Stimulated activated CD4-positive, alpha-beta T cell treated with anti-CD3 and anti-CD28 coated beads, Interleukin-2, amount 100 ng/mL, for 48 hours (primary cell): ENCODE results near the gene AP5Z1.

Experiments used
- DNase-seq, 2 donors: peaks; one replicate each; pipeline ENCODE4 v3.0.0-alpha.2; 2020

Gene AP5Z1, protein sequence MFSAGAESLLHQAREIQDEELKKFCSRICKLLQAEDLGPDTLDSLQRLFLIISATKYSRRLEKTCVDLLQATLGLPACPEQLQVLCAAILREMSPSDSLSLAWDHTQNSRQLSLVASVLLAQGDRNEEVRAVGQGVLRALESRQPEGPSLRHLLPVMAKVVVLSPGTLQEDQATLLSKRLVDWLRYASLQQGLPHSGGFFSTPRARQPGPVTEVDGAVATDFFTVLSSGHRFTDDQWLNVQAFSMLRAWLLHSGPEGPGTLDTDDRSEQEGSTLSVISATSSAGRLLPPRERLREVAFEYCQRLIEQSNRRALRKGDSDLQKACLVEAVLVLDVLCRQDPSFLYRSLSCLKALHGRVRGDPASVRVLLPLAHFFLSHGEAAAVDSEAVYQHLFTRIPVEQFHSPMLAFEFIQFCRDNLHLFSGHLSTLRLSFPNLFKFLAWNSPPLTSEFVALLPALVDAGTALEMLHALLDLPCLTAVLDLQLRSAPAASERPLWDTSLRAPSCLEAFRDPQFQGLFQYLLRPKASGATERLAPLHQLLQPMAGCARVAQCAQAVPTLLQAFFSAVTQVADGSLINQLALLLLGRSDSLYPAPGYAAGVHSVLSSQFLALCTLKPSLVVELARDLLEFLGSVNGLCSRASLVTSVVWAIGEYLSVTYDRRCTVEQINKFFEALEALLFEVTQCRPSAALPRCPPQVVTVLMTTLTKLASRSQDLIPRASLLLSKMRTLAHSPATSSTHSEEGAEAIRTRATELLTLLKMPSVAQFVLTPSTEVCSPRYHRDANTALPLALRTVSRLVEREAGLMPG

DNA sequence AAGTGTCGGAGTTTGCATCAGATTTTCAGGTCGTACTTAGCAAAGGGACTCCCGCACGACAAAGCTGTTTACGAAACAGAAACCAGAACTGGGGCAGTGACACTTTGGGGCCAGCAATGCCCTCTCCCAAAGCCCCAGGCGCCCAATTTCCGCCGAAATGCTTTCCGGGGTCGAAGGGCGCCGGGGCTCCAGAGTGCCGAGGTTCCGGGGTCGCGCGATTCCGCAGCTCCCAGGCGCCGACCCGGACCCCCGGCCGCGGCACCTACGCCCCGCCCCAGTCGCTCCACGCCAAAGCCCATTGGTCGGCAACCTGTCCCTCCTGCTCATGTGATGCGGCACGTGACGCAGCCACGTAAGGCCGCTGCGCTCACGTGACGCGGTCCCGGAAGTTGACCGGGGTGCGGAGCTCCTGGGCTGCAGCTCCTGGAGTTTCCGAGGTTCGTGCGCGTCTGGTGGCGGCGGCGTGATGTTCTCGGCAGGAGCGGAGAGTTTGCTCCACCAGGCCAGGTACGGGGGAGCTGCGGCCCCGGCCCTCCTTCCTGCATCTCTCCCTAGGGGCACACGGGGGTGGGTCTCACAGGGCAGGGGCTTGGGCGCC lies at the start of gene AP5Z1:
Gene AP5Z1, plus strand, starts transcription at position 374 of the 598 bp plus-strand sequence. Its CDS starts 93 bp downstream, at position 467.
- DNase-seq: peak; percentile 88 to 89

DNA sequence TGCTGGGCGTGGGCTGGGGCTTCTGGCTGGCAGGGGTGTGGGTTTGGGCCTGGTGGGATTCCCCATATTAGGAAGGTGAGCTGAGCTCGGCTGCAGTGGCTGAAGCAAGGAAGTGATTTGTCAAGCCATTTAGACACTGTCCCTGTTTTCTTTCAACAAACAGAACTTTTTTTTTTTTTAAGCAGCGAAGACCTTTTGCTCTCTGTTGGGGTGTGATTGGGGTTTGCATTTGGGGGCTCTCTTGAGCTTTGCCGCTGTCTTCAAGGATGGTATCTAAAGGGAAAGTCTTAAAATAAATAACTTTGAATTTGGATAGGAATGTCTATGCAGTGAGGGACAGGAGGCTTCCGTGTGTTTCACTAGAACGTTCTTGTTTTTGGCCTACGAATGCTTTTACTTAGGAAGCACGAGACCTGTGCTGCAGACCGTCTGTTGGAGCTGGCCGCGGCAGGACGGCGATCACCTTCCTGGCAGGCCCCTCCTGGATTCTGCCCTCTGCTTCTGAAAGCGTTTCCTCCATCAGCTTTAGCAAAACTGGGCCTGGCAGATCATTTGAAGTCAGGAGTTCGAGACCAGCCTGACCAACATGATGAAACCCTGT lies 49.5 kb upstream of the AP5Z1 start:
- no peak for DNase-seq

DNA sequence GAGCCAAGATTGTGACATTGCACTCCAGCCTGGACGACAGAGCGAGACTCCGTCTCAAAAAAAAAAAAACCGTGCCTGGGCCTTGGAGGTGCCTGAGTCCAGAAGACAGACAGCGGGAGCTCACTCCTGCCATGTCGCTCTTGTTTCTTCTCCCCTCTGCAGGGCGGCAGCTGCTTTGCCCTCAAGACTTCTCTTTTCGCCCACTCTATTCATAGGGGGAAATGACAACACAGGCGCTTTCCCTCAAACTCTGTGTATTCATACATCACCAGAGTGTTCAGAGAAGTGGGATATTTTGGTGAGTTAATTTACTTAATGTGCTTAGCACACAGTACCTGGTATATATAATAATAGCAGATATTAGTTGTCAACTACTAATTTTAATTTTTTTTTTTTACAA lies 48.9 kb upstream of the AP5Z1 start:
- DNase-seq: no peak

DNA sequence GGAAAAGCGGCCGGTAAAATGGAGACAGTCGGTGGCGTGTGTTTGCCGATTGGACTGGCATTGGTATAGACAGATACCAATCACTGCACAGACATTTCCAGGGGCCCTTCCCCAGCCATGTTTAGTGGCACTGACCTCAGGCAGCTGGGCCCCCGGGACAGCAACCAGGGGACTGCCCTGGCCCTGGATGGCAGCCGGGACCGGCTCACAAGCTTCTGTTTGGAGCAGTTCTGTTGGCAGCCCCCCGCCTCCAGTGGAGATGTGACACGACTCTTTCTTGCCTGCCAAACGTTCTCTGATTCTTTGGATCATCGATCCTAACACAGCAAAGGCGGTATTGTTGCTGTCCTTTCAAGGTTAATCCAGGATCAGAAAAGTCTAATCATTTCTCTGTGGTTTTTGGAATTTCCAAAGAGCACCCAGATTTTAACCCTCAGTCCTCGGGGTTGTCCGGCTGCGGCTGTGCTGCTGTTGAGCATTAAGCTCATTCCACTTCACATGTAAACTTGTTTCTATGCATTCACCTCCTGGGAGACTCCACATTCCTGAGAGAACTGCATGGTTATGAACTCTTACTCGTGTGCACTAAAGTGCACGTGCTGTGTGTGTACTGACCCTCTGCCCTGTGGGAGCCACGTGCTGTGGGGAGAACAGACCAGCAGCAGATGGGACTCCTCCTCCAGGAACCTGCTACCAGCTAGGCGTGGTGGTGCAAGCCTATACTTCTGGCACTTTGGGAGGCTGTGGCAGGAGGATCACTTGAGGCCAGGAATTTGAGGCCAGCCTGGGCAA lies 47.3 kb upstream of the AP5Z1 start:
- DNase-seq: no peak

DNA sequence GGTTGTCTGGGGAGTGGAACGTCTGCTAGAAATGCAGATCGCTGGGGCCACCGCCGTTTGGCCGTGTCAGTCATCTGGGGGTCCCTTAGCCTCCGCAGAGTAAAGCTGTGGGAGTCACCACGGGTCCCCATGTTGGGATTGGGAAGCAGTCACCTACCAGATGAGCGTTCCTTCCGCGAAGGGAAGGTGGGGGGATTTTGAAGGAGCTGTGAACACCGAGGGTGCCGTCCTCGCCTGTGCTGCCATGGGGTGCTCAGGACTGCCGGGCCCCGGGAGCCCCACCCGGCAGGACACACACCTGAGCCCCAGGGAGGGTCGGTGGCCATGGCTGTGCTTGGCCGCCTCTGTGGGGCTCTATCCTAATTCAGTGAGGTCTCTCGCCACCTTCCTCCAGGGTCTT lies 46.2 kb upstream of the AP5Z1 start:
- no peak for DNase-seq

DNA sequence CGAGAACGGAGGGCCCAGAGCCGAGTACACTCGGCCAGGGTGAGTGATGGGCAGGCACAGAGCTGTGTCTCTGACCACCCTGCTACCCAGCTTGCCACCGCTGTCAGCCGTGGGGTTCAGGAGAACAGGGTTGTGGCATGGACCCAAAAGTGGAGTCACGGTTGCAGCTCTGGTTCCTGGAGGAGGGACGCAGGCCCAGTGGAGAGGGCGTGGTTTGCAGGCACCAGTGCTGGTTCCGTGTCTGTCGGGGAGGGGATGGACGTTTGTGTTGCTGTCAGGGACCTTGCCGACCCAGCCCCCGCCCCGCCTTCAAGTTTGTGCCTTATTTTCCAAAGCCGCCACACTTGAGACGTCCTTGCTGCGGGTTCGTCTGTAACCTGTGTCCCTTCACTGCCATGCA lies 45.1 kb upstream of the AP5Z1 start:
- DNase-seq: no peak

DNA sequence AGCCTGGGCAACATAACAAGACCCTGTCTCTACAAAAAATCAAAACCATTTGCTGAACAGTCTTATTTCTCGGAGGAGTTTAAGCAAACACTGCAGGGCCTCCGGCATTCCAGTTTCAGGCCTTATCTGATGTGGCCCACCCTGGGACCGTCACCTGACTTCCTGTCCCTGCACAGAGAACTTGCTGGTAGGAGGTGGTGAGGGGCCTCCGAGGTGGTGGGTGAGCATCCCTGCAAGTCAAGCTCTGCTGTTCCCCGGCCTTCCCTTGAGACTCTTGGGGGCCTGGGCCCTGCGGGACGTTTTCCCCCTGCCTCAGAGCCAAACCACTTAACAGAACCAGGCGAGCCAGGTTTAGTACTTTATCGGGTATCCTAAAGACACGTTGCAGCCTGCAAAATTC lies 44.5 kb upstream of the AP5Z1 start:
- DNase-seq: no peak

DNA sequence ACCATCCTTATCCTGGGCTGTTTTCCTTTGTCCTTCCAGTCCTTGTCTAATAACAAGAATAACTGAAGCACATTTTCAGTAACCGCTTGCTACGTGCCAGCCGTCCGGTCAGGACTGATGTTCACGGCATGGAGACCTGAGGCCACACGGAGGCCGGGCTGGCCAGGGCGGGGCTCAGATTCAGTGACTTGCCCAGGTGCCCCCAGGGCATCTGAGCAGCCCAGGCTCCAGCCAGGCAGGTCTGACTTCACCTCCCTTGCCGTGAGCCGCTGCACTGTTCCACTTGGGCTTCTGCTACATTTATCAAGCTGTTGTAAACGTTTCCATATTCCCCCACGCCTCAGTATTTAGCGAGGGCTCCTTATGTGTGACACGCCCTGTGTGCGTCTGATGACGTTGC lies 43.6 kb upstream of the AP5Z1 start:
- no peak for DNase-seq

DNA sequence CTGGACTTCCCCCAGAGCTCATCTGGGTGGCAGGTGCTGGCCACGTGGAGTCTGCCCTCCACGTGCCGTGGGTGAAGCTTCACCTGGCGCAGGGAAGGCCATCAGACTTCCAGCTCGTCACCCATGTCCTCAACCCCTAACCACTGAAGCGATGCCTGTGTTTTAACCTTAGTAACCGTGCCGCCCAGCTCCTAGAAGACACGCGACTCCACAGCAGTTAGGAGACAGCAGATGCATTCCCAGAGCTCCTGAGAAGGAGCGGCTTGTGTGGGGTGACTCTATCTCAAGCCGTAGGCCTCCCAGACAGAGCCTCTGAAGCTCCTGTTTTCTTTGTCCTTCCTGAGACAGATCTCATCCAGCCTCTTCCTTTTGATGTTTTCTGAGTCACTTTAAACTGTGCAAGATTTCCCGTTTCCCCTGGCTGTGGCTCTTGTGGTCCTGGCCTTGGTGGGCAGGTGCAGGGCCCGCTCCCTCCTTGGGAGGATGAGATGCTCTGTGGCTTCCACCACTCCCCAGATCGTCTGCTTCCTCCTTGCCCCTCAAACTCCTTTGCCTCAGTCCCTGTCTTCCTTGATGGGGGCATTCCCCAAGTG lies 41.4 kb upstream of the AP5Z1 start:
- DNase-seq: no peak

DNA sequence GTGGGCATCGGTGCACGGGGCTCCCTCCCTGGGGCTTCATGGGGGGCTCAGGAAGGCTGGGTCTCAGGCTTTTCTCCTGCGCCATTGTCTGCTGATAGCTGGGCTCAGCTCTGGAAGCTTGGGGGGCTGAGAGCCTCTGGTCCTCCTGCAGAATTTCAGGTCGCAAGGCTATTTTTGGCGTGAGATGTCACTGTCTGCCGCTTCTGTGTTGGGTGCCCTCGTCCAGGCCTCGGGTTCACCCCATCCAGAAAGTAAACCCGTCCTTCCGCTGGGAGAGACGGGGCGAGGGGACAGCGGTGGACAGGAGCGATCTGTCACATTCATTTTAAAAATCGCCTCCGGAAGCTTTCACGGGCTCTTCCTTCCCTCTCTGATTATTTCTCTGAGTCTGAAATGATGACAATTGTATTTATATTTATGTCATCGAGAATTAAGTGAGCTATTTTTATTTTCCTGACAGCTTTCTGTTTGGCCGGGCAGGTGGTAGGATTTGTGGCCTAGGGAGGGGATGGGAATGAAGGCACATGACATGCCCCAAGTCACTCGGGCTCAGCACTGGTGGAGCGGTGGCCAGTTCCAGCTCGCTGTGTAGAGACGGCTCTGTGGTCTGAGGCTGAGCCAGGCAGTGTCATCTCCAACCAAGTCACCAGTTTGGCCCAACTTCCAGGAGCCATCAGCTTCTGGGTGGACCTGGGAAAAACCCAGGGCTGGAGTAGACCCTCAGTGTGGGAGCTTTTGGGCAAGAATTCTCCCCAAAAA lies 40.7 kb upstream of the AP5Z1 start:
- DNase-seq: no peak

DNA sequence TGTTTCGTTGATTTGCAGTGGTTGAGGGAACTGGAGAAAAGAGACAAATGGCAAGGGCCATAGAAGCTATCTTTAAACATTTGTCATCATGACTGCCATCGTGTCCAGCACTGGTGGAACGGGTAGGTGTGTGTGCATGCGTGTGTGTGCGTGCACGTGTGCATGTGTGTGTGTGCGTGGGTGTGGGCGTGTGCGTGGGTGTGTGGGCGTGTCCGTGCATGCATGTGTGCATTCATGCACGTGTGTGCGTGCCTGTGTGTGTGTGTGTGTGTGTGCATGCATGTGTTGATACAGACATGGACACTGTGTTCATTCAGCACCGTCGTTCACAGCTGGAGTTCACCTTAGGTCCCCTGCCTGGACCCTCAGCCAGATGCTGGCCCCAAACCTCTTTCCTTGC lies 38.1 kb upstream of the AP5Z1 start:
- no peak for DNase-seq

DNA sequence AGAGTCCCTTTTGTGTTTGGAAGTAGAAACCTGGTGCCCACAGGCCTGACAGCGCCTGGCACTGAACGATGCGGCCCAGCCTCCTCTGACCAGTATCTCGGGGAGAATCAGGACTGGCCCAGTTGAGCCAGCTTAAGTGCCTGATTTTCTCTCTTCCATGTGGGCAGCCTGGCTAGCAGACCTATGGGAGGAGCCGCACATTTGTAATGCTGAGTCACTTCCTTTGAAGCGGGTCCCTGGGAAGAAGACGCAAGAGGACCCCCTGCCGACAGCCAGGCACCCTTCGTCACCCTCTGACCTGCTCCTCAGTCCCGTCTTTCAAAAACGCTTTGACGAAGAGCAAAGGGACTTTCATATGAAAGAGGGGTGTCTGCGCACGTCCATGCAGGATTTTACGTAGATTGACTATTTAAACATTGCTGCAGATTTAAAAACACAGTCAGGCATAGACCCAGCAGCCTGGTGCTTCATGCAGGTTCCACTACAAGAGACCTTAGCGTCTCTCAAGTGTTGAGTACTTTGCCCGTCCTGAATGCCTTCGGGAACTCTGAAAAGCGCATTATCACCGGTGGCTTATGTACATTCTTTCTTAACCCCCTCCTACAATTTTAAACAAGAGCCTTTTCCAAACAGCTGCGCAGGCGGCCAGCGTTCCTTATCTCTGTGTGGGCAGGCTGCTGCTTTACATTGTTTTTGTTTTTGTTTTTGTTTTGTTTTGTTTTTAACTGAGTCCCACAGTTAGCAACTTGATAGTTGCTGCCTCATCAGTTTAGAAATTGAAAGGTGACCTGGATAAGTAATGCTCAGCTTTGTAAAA lies 36.5 kb upstream of the AP5Z1 start:
- DNase-seq: no peak

DNA sequence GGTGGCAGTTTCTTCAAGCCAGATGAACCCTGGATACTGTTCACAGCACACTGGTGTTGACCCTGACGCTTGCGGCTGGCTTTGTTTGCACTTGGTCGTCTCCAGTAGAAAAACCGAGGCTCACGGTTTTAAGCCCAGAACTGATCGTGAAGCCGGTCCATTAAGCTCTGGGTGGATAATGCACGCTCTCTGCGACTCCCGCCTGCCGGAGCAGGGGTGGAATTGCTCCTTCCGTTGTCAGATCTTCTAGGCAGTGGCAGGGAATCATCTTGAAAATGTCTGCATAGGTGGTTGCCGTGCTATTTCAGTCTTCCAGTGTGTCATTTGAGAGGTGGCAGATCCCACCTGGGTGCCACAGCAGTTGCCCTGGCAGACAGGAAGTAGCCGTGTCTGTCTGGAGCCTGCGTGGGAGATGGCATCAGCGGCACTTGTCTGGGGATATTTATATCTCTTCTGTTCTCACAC lies 35.9 kb upstream of the AP5Z1 start:
- no peak for DNase-seq

DNA sequence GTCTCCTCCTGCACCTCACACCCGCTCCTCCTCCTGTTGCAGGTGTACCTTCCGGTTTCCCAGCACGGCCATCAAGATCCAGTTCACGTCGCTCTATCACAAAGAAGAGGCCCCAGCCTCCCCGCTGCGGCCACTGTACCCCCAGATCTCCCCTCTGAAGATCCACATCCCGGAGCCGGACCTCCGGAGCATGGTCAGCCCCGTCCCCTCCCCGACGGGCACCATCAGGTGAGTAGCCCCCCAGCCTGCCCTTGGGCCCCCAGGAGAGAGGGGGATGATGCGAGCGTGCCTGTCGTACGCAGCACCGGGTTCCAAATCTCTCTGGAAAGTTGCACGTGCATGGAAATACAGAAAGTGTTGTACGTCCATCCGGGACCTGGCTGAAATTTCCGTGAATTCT lies 34.6 kb upstream of the AP5Z1 start:
- no peak for DNase-seq

DNA sequence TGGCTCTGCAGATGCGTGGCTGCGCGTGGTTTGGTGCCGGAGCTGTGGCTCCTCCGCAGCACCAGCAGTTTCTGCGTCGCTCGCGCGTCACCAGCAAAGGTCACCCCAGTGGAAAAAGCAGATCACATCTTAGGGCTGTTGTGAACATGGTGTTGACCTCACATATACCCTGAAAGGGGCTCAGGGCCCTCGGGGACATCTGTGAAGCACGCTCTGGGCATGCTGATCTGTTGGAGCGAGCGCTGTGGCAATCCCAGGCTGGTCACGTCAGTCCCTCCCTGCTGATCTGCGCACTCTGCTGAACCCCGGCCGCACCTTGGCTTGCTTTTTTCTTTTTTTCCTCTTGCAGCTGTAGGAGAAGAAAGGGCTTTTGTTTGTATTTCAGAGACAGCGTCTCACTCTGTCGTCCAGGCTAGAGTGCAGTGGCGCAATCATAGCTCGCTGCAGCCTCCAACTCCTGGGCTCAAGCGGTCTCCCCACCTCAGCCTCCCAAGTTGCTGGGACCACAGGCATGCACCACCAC lies 33.3 kb upstream of the AP5Z1 start:
- no peak for DNase-seq

DNA sequence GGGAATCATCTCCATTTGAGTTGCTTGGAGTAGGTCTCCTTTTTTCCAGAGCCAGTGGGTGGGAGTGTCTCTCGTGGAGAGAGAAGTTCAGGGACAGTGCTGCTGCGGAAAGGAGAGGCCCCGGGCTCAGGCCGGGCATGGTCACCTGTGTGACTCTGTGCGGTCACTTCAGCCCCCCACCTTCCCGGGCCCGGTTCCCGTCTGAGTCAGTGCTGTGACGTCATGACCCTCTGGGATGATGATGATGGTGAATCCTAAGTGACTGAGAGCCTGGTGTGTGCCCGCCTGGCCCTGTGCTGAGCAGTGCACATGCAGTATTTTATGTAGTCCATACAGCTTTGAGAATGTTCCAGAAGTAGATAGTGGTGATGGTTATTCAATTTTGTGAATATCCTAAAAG lies 32.6 kb upstream of the AP5Z1 start:
- no peak for DNase-seq

DNA sequence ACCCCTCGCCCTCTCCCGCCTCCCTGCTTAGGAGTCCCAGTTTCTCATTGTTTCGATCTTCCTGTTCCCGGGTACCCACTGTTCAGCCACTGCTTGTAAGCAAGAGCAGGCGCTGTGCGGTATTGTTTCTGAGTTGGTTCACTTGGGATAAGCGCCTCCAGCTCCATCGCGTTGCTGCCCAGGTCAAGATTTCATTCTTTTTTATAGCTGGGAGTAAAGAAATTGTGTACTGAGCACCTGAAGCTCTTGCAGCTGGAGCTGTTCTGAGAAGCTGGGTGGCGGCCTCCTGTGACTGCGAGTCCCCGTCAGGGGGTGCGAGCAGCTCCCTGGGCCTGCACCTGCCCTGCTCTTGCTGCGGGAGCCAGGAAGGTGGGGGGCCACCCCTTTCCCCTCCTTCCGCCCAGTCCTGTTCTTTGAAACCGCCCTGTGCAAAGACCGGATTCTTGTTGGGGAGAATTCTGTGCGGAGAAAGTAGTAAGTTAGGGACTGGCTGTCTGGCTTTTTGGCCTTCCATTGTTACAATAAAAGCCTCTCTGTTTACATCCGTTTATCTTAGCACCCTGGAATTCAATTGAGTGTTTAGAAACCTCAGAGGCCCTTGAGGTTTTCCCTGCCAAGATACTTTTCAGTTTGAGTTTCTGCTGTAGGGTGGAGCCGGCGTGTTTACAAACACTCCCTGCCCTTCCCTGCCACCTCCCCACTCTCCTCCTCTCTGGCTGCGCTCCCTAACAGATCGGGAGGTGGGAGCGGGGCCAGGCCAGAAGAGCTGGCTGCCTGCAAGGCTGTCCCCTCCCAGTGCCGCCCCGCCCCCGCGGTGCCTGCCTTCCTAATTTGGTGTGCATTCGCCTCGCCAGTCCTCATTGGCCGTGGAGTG lies 30.8 kb upstream of the AP5Z1 start:
- peak; percentile 60 to 71 for DNase-seq

DNA sequence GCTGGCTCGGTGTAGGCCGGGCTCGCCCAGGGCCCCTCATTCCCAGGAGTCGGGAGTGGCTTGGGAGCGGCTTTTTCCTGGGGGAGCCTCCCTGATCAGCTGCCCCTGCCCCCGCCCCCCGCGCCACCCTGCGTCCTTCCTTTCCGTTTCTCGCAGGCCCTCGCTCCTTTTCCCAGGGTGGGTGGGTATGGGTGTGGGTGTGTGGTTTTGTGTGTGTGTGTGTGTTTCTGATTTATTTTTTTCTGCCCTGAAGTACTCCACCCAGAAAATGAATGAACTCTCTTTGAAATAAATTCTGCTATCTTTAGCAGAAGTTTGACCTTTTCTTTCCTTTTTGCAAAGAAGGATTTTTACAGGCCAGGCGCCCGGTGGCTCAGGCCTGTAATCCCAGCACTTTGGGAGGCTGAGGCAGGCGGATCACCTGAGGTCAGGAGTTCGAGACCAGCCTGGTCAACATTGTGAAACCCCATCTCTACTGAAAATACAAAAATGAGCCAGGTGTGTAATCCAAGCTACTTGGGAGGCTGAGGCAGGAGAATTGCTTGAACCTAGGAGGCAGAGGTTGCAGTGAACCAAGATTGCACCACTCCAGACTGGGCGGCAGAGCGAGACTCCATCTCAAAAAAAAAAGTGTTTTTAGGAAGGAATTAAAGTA lies 30.0 kb upstream of the AP5Z1 start:
- no peak for DNase-seq
